Epithelial cell of umbilical artery (primary cell): ENCODE data around the gene PWWP2A. TPM values are rescaled to one million over a fixed set of nuclear protein-coding genes. Genes with fewer than 3 reads are reported as not detected.

Source experiments
- total RNA-seq: library from RNA; depleted of rRNA; stranded (reverse); fragments of >200 nt; gene quantifications from 2 replicates; pipeline ENCODE4 v1.2.3, GENCODE V29; 2014

PWWP2A gene, protein sequence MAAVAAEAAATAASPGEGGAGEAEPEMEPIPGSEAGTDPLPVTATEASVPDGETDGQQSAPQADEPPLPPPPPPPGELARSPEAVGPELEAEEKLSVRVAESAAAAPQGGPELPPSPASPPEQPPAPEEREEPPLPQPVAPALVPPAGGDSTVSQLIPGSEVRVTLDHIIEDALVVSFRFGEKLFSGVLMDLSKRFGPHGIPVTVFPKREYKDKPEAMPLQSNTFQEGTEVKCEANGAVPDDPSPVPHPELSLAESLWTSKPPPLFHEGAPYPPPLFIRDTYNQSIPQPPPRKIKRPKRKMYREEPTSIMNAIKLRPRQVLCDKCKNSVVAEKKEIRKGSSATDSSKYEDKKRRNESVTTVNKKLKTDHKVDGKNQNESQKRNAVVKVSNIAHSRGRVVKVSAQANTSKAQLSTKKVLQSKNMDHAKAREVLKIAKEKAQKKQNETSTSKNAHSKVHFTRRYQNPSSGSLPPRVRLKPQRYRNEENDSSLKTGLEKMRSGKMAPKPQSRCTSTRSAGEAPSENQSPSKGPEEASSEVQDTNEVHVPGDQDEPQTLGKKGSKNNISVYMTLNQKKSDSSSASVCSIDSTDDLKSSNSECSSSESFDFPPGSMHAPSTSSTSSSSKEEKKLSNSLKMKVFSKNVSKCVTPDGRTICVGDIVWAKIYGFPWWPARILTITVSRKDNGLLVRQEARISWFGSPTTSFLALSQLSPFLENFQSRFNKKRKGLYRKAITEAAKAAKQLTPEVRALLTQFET
- 19.8 and 22.3 TPM in 2 replicates for total RNA-seq

DNA sequence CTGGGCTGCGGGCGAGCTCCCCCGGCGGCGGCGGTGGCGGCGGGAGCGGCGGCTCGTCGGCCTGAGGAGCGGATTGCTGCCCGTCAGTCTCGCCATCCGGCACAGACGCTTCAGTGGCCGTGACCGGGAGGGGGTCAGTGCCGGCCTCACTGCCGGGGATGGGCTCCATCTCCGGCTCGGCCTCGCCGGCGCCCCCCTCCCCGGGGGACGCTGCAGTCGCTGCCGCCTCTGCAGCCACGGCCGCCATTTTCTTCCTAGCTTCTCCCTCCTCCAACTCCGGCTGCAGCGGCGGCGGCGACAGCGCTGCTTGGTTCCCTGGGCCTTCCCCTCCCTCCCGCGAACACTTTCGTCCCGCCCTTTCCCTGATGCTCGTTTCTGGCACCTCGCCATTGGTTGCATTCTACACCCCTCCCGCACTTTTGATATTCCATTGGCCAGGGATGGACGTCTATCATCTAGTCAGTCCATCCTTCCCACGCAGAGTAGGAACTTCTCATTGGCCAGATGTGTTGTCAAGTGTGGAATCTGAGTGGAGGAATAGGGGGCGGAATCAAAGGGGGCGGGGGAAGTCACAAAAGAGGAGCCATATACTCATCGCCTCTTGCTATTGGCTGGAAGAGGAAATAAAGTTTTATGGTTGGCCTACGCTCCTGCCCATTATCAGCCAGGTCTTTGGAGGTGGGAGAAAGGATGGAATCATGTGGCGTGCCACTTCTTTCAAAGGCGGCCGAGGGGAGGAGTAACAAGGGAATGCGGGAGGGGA is at the start of gene PWWP2A:
Gene PWWP2A (minus strand): TSS at position 309 of the 763 bp plus-strand sequence. CDS start 62 bp downstream, at position 247.

Other genes with a start within 250 kb of the PWWP2A start
- gene ADRA1B, start 203.0 kb downstream of the PWWP2A start, total RNA-seq = not detected in 2 replicates
- 60.0 and 60.1 TPM in 2 replicates for gene TTC1, start 110.3 kb downstream of the PWWP2A start, total RNA-seq
- not detected in 2 replicates for gene FABP6, start 110.1 kb upstream of the PWWP2A start, total RNA-seq
- gene CCNJL, start 193.1 kb upstream of the PWWP2A start, total RNA-seq = 4.4 and 6.2 TPM in 2 replicates